Activated CD8-positive, alpha-beta memory T cell treated with anti-CD3 and anti-CD28 coated beads, Interleukin-2, amount 50 U/mL, for 4 hours (primary cell): Measurements from ENCODE around the gene JAKMIP1.
A peak's percentile ranks its signal among the peaks of the same experiment; 100 is the strongest.
"Not testable (repeated sequence)": the region's sequence is repeated elsewhere in the genome, so short reads cannot be mapped to it uniquely, and the experiment has no call there.

Experiments used
- DNase-seq: peaks from one replicate; pipeline ENCODE4 v3.0.0-alpha.2; 2020

The JAKMIP1 gene

GRCh38 chr4:6141021-6141420 is 59.3 kb downstream of the JAKMIP1 start:
- not testable (repeated sequence) for DNase-seq

GRCh38 chr4:6137747-6138135 is 62.6 kb downstream of the JAKMIP1 start:
- no peak for DNase-seq

- DNase-seq, result no peak
These were observed 63.2 kb downstream of the JAKMIP1 start for GRCh38 chr4:6137027-6137746.

- peak; percentile 49 for DNase-seq
These were observed 65.6 kb downstream of the JAKMIP1 start for GRCh38 chr4:6134612-6135220.

- DNase-seq, result no peak
These were observed 67.6 kb downstream of the JAKMIP1 start for GRCh38 chr4:6132716-6133115.

- DNase-seq, result no peak
These were observed 72.0 kb downstream of the JAKMIP1 start for GRCh38 chr4:6128221-6128850.

- DNase-seq, result no peak
These were observed 73.2 kb downstream of the JAKMIP1 start for GRCh38 chr4:6126971-6127745.

- DNase-seq, result no peak
These were observed 75.2 kb downstream of the JAKMIP1 start for GRCh38 chr4:6125103-6125651.

GRCh38 chr4:6124386-6125102 is 75.8 kb downstream of the JAKMIP1 start:
- no peak for DNase-seq

- DNase-seq, result no peak
These were observed 76.4 kb downstream of the JAKMIP1 start for GRCh38 chr4:6123976-6124375.

GRCh38 chr4:6123541-6123940 is 76.8 kb downstream of the JAKMIP1 start:
- no peak for DNase-seq

- DNase-seq, result no peak
These were observed 77.2 kb downstream of the JAKMIP1 start for GRCh38 chr4:6123116-6123515.

- no peak for DNase-seq
These were observed 77.9 kb downstream of the JAKMIP1 start for GRCh38 chr4:6122496-6122895.

GRCh38 chr4:6121941-6122340 is 78.4 kb downstream of the JAKMIP1 start:
- no peak for DNase-seq

GRCh38 chr4:6121276-6121850 is 79.0 kb downstream of the JAKMIP1 start:
- DNase-seq, result no peak

GRCh38 chr4:6120361-6120760 is 80.0 kb downstream of the JAKMIP1 start:
- no peak for DNase-seq

- no peak for DNase-seq
These were observed 80.8 kb downstream of the JAKMIP1 start for GRCh38 chr4:6119507-6120020.

- DNase-seq, result no peak
These were observed 82.1 kb downstream of the JAKMIP1 start for GRCh38 chr4:6118201-6118600.

- no peak for DNase-seq
These were observed 83.6 kb downstream of the JAKMIP1 start for GRCh38 chr4:6116696-6117285.

GRCh38 chr4:6115746-6116586 is 84.4 kb downstream of the JAKMIP1 start:
- DNase-seq, result no peak

GRCh38 chr4:6115342-6115741 is 85.0 kb downstream of the JAKMIP1 start:
- no peak for DNase-seq
